ENCODE data around the gene RBM48. TPM values are rescaled to one million over a fixed set of nuclear protein-coding genes. Genes with fewer than 3 reads are reported as not detected.
A peak's percentile ranks its signal among the peaks of the same experiment; 100 is the strongest.

Gene RBM48
- total and polyA plus RNA-seq, 2 of the 8 experiments (the other 6 are each of a cell fraction or from before 2014, with no cell fraction given): 4.3 to 8.6 TPM

DNA sequence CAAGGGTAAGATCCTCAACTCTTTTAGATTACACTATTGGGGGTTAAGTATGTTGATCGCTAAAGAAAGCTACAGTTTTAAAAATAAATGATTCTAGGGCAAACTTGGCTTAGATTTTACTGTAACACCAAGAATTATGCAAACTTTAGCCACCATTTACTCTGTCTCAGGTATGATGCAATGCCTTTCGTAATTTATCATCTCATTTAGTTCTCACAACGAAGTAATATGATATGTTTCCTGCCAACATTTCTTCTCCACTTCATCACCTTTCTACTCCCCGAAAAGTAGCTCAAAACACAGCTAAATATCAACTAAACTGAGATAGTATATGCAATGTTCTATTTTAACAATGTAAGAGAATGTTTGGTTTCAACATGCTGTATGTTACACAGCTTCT lies 40.5 kb downstream of the RBM48 start:
- no peak overlapping the region for H3K23ac ChIP-seq (ENCODE audit: insufficient read length)
- POLR2A ChIA-PET (ENCODE audit: partially characterized antibody): interaction anchor here (0.6 to 1.7 kb wide), 3 partner anchors 10 to 39 kb away, joined by 3 to 7 read pairs (median 5); no protein-coding TSS in a partner anchor
- no peak overlapping the region for H2BK120ac ChIP-seq (replicated peaks; ENCODE audit: low read depth, low read length)
- no peak overlapping the region for H4K91ac ChIP-seq (replicated peaks; ENCODE audit: insufficient read length, low read length)
- no peaks in the 10 kb centered on the region for H4K20me1 ChIP-seq (replicated peaks in 1 of 2; ENCODE audit: control insufficient read depth in 1 of 2, insufficient read depth in 2 of 2, low read length in 2 of 2)
- H3K9ac ChIP-seq (replicated peaks in 1 of 4; ENCODE audit: extremely low read depth in 1 of 4, low read depth in 3 of 4, low read length in 3 of 4): no peak overlapping the region
- H2BK12ac ChIP-seq (ENCODE audit: low read depth, low read length): no peak overlapping the region
- peak; percentile 13 for FAIRE-seq
- no peak overlapping the region for H2BK15ac ChIP-seq (ENCODE audit: low read length)
- H3K14ac ChIP-seq (ENCODE audit: insufficient read length): no peak overlapping the region
- no peak overlapping the region for H2AK5ac ChIP-seq (ENCODE audit: low read depth, low read length)
- no peak overlapping the region for H3K4ac ChIP-seq (replicated peaks; ENCODE audit: insufficient read length, low read depth, low read length)
- no peak overlapping the region for H3K4me3 ChIP-seq (ENCODE audit: extremely low read depth in 1 of 4, insufficient read depth in 2 of 4, low read depth in 3 of 4, low read length in 4 of 4)
- H3K9me3 ChIP-seq (ENCODE audit: insufficient read depth in 2 of 2, low read depth in 1 of 2, low read length in 1 of 2): no peaks in the 10 kb centered on the region
- H2BK20ac ChIP-seq (ENCODE audit: low read length): no peak overlapping the region
- H3K23me2 ChIP-seq (ENCODE audit: low read depth, low read length): no peaks in the 10 kb centered on the region
- no peak overlapping the region for H3K27ac ChIP-seq (ENCODE audit: low read depth, low read length)
- peak; percentile 34; the same call in 1 of the 2 replicates for TF ChIP-seq CEBPB (IDR thresholded peaks at IDR 0.05; ENCODE audit: low read depth, low read length)
- TF ChIP-seq SUZ12 (IDR thresholded peaks at IDR 0.05; ENCODE audit: low read length): no peak
- H3K4me1 ChIP-seq (replicated peaks in 1 of 4; ENCODE audit: control insufficient read depth in 3 of 4, insufficient read depth in 4 of 4, low read length in 3 of 4): no peaks in the 10 kb centered on the region
- H4K8ac ChIP-seq (ENCODE audit: extremely low read depth, insufficient read depth, low read length): no peak overlapping the region
- H3K27me3 ChIP-seq (replicated peaks in 1 of 4; ENCODE audit: control insufficient read depth in 3 of 4, extremely low read depth in 1 of 4, insufficient read depth in 3 of 4, low read length in 3 of 4): no peaks in the 10 kb centered on the region
- H3K56ac ChIP-seq (replicated peaks; ENCODE audit: insufficient read length, low read depth, low read length): no peak overlapping the region
- no peak overlapping the region for H4K5ac ChIP-seq (ENCODE audit: insufficient read length, low read depth, low read length)
- H2AFZ ChIP-seq (ENCODE audit: low read length): no peak overlapping the region
- no peak for DNase-seq (ENCODE audit: low read depth in 1 of 2, low spot score in 2 of 2)
- CTCF ChIA-PET (ENCODE audit: partially characterized antibody): interaction anchor here (1.2 kb wide), 1 partner anchor 21 kb away, joined by 6 read pairs; the partner anchor contains the start of gene FAM133B
- H2BK5ac ChIP-seq (ENCODE audit: low read depth, low read length): no peak overlapping the region
- H3K18ac ChIP-seq (ENCODE audit: extremely low read depth, low read length): no peak overlapping the region
- WGBS, 2 experiments (ENCODE audit: extremely low coverage in 1 of 2, insufficient coverage in 1 of 2, insufficient read length in 1 of 2, insufficient replicate concordance in 2 of 2, low coverage in 1 of 2, low lambda C conversion rate in 2 of 2, missing lambda C conversion rate in 1 of 2): 98% methylated on average over 4 of the region's 4 CpGs; no CpG with 5 or more reads in 1 of the 2 experiments
- no peak overlapping the region for H3K4me2 ChIP-seq (ENCODE audit: insufficient read depth in 1 of 2, low read depth in 2 of 2, low read length in 2 of 2)
- no peaks in the 10 kb centered on the region for H3K79me1 ChIP-seq (ENCODE audit: low read depth, low read length)
- H3K79me2 ChIP-seq (ENCODE audit: control insufficient read depth in 1 of 2, insufficient read depth in 2 of 2, low read length in 2 of 2): no peaks in the 10 kb centered on the region
- H3K36me3 ChIP-seq (ENCODE audit: control insufficient read depth in 2 of 4, insufficient read depth in 4 of 4, low read length in 3 of 4): peaks cover 2 to 71% (median 20%) of the 10 kb centered on the region in 4 experiments

Data from H1 (cell line).